ENCODE results near the gene PUM2. TPM values are rescaled to one million over a fixed set of nuclear protein-coding genes. Genes with fewer than 3 reads are reported as not detected.
"Not testable (repeated sequence)": the region's sequence is repeated elsewhere in the genome, so short reads cannot be mapped to it uniquely, and the experiment has no call there.

PUM2 gene
- total RNA-seq, 1 experiment from 2014 or later = 25.7 TPM

DNA sequence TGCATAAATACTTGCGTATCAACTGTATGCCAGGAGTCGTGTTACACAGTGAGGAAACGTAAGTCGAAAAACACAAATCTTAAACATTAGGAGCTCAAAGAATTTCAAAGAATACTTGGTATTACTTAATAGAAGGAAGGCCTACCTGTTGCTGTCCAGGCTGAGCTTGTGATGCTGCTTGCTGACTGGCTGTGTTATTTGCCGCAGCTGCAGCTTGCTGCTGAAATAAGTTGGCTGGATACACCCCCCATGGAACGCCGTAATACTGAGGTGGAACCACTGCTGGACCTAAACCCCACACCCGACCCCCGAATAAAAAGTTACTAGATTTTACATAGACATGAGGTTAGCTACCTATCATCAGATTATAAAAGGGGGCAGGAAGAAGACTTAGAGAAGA, 56.4 kb downstream of the PUM2 start:
- no peak for DNase-seq (ENCODE audit: low read depth)

- no peak for DNase-seq (ENCODE audit: low read depth)
Observed at GRCh38 chr2:20292984-20293383, 57.7 kb downstream of the PUM2 start.

GRCh38 chr2:20291846-20292408, 58.7 kb downstream of the PUM2 start:
- DNase-seq (ENCODE audit: low read depth) = no peak

DNA sequence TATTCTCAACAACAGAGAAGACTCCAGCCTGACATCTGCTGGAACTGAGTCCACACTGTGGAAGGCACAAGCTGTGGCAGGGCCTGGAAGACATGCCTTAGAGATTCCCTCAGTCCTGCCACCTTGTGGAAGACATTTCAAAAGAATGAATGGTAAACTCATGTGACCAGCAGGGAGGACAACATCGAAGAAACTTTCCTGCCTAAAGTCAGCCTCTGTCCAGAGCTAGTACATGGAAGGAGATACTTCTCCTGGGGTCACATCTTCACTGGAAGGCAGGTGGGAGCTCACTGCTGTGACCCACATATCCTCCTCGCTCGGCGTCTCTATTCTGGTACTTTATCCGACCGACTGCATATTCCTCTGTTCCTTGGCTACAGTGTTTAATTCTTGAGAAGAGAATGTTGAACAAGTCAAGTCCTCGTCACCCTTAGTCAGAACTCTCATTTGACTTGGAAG, 59.5 kb downstream of the PUM2 start:
- DNase-seq (ENCODE audit: low read depth) = peak; percentile 75

DNA sequence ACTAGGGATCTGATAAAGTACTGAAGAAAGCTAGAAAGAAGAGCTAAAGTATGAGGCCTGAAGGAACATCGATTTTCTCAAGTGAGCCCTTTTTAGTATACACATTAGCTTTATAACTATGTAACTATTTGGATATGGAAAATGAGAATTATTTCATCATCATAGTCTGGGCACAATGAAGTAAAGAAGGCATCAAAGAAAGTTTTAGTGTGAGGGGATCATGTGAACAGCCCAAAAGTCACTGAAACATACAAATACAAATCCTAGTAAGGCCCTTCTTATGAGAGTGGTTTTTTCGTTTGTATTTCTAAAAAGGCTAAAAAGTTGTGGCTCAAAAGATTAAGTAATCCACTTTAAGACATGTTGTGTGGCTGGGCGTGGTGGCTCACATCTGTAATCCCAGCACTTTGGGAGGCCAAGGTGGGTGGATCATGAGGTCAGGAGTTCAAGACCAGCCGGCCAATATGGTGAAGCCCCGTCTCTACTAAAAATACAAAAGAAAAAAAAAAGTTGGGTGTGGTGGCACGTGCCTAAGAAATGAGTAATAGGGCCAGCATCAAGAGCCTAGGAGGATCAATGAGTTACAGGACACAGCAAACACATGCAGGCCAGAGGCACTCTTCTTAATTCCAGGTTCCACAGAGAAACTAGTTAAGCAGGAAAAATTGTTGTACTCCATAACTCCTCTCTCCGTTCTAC, 61.9 kb downstream of the PUM2 start:
- peak; percentile 24 for DNase-seq (ENCODE audit: low read depth)

DNA sequence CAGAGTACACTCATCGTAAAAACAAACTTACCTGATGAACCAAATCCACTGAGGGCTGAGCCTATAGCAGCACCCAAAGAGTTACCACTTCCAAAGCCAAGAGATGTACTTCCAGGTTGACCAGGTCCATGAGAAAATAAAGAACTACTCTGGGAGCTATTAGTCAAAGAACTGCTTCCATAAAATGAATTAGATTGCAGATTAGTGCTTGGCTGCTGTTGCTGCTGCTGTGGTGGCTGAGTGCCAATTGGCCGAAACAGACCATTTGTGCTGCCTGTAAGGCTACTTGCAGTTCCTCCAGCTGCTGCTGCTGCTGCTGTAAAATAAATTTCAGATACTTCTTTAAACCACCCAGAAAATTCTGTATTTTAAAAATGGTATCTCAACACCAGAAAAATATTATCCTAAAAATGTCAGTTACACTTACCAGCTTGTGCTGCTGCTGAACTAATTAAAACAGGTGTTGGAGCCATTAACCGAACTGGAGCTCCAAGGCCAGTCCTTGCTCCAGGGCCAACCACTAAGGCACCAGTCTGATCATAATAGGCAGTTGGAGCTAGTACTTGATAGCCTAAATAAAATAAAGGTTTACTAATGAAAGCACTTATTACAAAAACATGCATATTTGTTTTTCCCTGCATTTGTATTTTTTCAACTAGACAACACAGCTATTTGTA, 67.6 kb downstream of the PUM2 start:
- DNase-seq (ENCODE audit: low read depth) = no peak

- DNase-seq (ENCODE audit: low read depth) = no peak
Observed at GRCh38 chr2:20281876-20282275, 68.8 kb downstream of the PUM2 start.

- no peak for DNase-seq (ENCODE audit: low read depth)
Observed at GRCh38 chr2:20273042-20273441, 77.6 kb downstream of the PUM2 start.

GRCh38 chr2:20268317-20268716, 82.3 kb downstream of the PUM2 start:
- DNase-seq (ENCODE audit: low read depth) = not testable (repeated sequence)

GRCh38 chr2:20267529-20267928, 83.1 kb downstream of the PUM2 start:
- no peak for DNase-seq (ENCODE audit: low read depth)

GRCh38 chr2:20264629-20265028, 86.0 kb downstream of the PUM2 start:
- no peak for DNase-seq (ENCODE audit: low read depth)

- no peak for DNase-seq (ENCODE audit: low read depth)
Observed at GRCh38 chr2:20257411-20257810, 93.2 kb downstream of the PUM2 start.

GRCh38 chr2:20254731-20255130, 95.9 kb downstream of the PUM2 start:
- no peak for DNase-seq (ENCODE audit: low read depth)

- DNase-seq (ENCODE audit: low read depth) = no peak
Observed at GRCh38 chr2:20250436-20250835, 100.2 kb downstream of the PUM2 start.

GRCh38 chr2:20249170-20249569, 101.5 kb downstream of the PUM2 start:
- no peak for DNase-seq (ENCODE audit: low read depth)

GRCh38 chr2:20247084-20247483, 103.6 kb downstream of the PUM2 start:
- no peak for DNase-seq (ENCODE audit: low read depth)

GRCh38 chr2:20243637-20244036, 107.0 kb downstream of the PUM2 start:
- not testable (repeated sequence) for DNase-seq (ENCODE audit: low read depth)

GRCh38 chr2:20242727-20243377, 107.8 kb downstream of the PUM2 start:
- no peak for DNase-seq (ENCODE audit: low read depth)

DNA sequence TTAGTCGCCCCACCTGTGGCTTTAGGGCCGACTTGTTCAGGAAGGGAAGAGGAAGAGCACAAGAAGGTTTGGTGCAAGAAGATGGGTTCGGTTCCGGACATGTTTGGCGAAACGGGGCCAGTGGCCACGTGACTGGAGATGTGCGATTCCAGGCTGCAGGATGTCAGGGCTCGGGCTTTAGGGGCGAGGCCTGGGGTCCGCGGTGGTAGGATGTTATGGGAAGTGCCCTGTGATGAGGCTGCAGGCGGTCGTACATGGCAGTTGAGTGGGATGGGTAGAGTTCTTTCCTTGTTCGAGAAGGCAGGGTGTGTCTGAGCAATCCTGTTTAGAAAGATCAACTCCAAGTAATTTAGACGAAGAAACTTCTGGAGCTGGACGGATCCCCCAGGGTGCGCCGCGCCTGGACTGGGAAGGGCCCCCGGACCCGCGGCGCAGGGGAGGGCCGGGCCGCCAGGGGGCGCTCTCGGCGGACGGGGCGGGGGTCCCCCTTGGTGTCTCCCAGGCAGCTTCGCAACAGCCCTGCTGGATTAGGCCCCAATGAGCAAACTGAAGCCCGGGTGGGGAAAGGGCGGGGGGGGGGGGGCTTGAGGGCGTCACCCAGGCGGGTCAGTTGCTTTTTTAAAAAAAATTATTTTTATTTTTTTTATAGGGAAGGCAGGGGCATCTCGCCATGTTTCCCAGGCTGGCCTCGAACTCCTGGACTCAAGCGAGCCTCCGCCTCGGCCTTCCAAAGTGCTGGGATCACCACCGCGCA, 108.5 kb downstream of the PUM2 start:
- DNase-seq (ENCODE audit: low read depth) = no peak

GRCh38 chr2:20240291-20240690, 110.4 kb downstream of the PUM2 start:
- DNase-seq (ENCODE audit: low read depth) = not testable (repeated sequence)

GRCh38 chr2:20236496-20236895, 114.1 kb downstream of the PUM2 start:
- DNase-seq (ENCODE audit: low read depth) = no peak
